ENCODE data around the gene GCNT1. TPM values are rescaled to one million over a fixed set of nuclear protein-coding genes. Genes with fewer than 3 reads are reported as not detected.

The GCNT1 gene
- total RNA-seq, 1 experiment from 2014 or later: 18.9 TPM

DNA sequence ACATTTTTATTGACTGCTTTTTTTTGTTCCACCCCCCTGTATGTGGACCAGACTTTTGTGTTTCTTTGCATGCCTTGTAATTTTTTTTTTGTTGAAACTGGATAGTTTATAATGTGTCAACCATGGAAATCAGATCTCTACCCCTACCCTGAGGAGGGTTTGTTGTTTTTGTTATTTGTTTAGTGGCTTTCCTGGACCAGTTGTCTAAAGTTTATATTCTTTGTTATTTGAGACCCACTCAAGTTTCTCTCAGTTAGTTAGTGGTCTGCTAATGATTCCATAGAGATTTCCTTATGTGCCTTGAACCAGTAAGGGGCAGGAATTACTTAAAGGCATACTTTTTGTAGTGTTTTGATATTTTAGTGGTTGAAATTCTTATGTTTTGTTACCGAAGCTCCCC is 41.1 kb downstream of the GCNT1 start:
- no peak for DNase-seq
- TF ChIP-seq, protein P1, sequence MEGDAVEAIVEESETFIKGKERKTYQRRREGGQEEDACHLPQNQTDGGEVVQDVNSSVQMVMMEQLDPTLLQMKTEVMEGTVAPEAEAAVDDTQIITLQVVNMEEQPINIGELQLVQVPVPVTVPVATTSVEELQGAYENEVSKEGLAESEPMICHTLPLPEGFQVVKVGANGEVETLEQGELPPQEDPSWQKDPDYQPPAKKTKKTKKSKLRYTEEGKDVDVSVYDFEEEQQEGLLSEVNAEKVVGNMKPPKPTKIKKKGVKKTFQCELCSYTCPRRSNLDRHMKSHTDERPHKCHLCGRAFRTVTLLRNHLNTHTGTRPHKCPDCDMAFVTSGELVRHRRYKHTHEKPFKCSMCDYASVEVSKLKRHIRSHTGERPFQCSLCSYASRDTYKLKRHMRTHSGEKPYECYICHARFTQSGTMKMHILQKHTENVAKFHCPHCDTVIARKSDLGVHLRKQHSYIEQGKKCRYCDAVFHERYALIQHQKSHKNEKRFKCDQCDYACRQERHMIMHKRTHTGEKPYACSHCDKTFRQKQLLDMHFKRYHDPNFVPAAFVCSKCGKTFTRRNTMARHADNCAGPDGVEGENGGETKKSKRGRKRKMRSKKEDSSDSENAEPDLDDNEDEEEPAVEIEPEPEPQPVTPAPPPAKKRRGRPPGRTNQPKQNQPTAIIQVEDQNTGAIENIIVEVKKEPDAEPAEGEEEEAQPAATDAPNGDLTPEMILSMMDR (IDR thresholded peaks at IDR 0.05; ENCODE audit: insufficient read depth in 1 of 2, low read depth in 1 of 2, low read length in 1 of 2, severe bottlenecking in 1 of 2, unreplicated experiment in 1 of 2): no peak
- no peak overlapping the region for H3K27ac Mint-ChIP-seq (ENCODE audit: unreplicated experiment)
- no peaks in the 10 kb centered on the region for H3K9me3 ChIP-seq
- no TSS peak for BruUV-seq (replicated peaks)
- no peak overlapping the region for H3K4me3 ChIP-seq (ENCODE audit: low read depth, low read length)
- H3K36me3 ChIP-seq (ENCODE audit: control insufficient read depth, insufficient read depth, low read length): no peaks in the 10 kb centered on the region
- H3K4me3 Mint-ChIP-seq (ENCODE audit: unreplicated experiment): no peak overlapping the region
- H3K27me3 Mint-ChIP-seq (ENCODE audit: insufficient read depth, unreplicated experiment): no peaks in the 10 kb centered on the region
- peaks cover 21% of the 10 kb centered on the region for H3K36me3 Mint-ChIP-seq (ENCODE audit: insufficient read depth, unreplicated experiment)
- no peaks in the 10 kb centered on the region for H3K4me1 ChIP-seq
- intact Hi-C loops (cut with micrococcal nuclease; ENCODE audit: unreplicated experiment): no loop called here
- CTCF ChIA-PET: no interaction called here
- H3K9me3 Mint-ChIP-seq (ENCODE audit: unreplicated experiment): no peaks in the 10 kb centered on the region
- H3K27me3 ChIP-seq (replicated peaks; ENCODE audit: control insufficient read depth, insufficient read depth, low read length): no peaks in the 10 kb centered on the region
- H3K4me1 Mint-ChIP-seq (ENCODE audit: low read depth, unreplicated experiment): peaks cover 7% of the 10 kb centered on the region
- POLR2A ChIA-PET: no interaction called here

DNA sequence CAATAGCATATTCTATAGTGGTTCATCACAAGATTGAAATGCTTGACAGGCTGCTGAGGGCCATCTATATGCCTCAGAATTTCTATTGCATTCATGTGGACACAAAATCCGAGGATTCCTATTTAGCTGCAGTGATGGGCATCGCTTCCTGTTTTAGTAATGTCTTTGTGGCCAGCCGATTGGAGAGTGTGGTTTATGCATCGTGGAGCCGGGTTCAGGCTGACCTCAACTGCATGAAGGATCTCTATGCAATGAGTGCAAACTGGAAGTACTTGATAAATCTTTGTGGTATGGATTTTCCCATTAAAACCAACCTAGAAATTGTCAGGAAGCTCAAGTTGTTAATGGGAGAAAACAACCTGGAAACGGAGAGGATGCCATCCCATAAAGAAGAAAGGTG is 43.8 kb downstream of the GCNT1 start:
- H3K9me3 Mint-ChIP-seq (ENCODE audit: unreplicated experiment): no peaks in the 10 kb centered on the region
- no peak overlapping the region for H3K27ac Mint-ChIP-seq (ENCODE audit: unreplicated experiment)
- H3K36me3 ChIP-seq (ENCODE audit: control insufficient read depth, insufficient read depth, low read length): no peaks in the 10 kb centered on the region
- no TSS peak for BruUV-seq (replicated peaks)
- H3K9me3 ChIP-seq: no peaks in the 10 kb centered on the region
- DNase-seq: no peak
- POLR2A ChIA-PET: no interaction called here
- CTCF ChIA-PET: no interaction called here
- H3K36me3 Mint-ChIP-seq (ENCODE audit: insufficient read depth, unreplicated experiment): peaks cover 13% of the 10 kb centered on the region
- intact Hi-C loops (cut with micrococcal nuclease; ENCODE audit: unreplicated experiment): no loop called here
- no peak overlapping the region for H3K4me3 ChIP-seq (ENCODE audit: low read depth, low read length)
- H3K4me1 Mint-ChIP-seq (ENCODE audit: low read depth, unreplicated experiment): no peaks in the 10 kb centered on the region
- TF ChIP-seq, protein P1 (IDR thresholded peaks at IDR 0.05; ENCODE audit: insufficient read depth in 1 of 2, low read depth in 1 of 2, low read length in 1 of 2, severe bottlenecking in 1 of 2, unreplicated experiment in 1 of 2): no peak
- H3K4me3 Mint-ChIP-seq (ENCODE audit: unreplicated experiment): no peak overlapping the region
- no peaks in the 10 kb centered on the region for H3K27me3 ChIP-seq (replicated peaks; ENCODE audit: control insufficient read depth, insufficient read depth, low read length)
- H3K27me3 Mint-ChIP-seq (ENCODE audit: insufficient read depth, unreplicated experiment): no peaks in the 10 kb centered on the region
- no peaks in the 10 kb centered on the region for H3K4me1 ChIP-seq

DNA sequence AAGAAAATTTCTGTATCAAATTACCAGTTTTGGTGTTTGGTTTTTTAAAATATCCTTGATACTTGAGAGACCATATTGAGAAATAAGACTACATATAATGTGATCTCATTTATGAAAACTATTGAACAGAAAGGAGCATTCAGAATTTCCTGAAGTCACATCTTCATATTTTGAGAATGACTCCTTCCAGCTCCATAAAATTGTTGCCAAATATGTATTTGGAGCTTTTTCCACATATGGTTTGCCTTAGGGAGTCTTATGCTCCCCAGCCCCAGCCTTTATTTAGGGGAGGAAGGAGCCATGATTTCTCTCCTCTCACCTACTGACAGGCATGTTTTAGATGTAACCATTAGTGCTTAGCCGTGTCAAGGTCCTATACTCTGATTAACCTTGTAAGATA is 51.1 kb downstream of the GCNT1 start:
- Histone ChIP-seq H3K9me3 (no peaks in the 10 kb centered on the region), H3K4me1 (no peaks in the 10 kb centered on the region), H3K27me3 (replicated peaks; ENCODE audit: control insufficient read depth, insufficient read depth, low read length) (no peaks in the 10 kb centered on the region), H3K36me3 (ENCODE audit: control insufficient read depth, insufficient read depth, low read length) (no peaks in the 10 kb centered on the region), H3K4me3 (ENCODE audit: low read depth, low read length) (no peak overlapping the region)
- CTCF ChIA-PET: no interaction called here
- Mint-ChIP-seq H3K4me1 (ENCODE audit: low read depth, unreplicated experiment) (no peaks in the 10 kb centered on the region), H3K27me3 (ENCODE audit: insufficient read depth, unreplicated experiment) (no peaks in the 10 kb centered on the region), H3K36me3 (ENCODE audit: insufficient read depth, unreplicated experiment) (no peaks in the 10 kb centered on the region), H3K27ac (ENCODE audit: unreplicated experiment) (no peak overlapping the region), H3K9me3 (ENCODE audit: unreplicated experiment) (no peaks in the 10 kb centered on the region), H3K4me3 (ENCODE audit: unreplicated experiment) (no peak overlapping the region)
- TF ChIP-seq, protein P1 (IDR thresholded peaks at IDR 0.05; ENCODE audit: insufficient read depth in 1 of 2, low read depth in 1 of 2, low read length in 1 of 2, severe bottlenecking in 1 of 2, unreplicated experiment in 1 of 2): no peak
- POLR2A ChIA-PET: no interaction called here
- no peak for DNase-seq
- BruUV-seq (replicated peaks): no TSS peak
- intact Hi-C loops (cut with micrococcal nuclease; ENCODE audit: unreplicated experiment): no loop called here
